Parathyroid adenoma (tissue), 2 donors: Measurements from ENCODE around the gene FMO3.

Experiments
- H2AFZ ChIP-seq: fragments of 300-600 bp; sonication (generic); one replicate; pipeline ENCODE4 v1.7.0; 2017; ENCODE audit warnings: antibody characterized with exemption, mild to moderate bottlenecking
- H3K27ac ChIP-seq: fragments of 300-600 bp; sonication (generic); one replicate; pipeline ENCODE4 v1.7.0; 2017
- H3K27me3 ChIP-seq: fragments of 300-600 bp; sonication (generic); one replicate; pipeline ENCODE4 v1.7.0; 2017; ENCODE audit warnings: low read length; ENCODE audit not compliant: control insufficient read depth, insufficient read depth
- H3K36me3 ChIP-seq: fragments of 300-600 bp; sonication (generic); one replicate; pipeline ENCODE4 v1.7.0; 2017; ENCODE audit warnings: low read length; ENCODE audit not compliant: control insufficient read depth, insufficient read depth
- H3K4me1 ChIP-seq: fragments of 300-600 bp; sonication (generic); one replicate; pipeline ENCODE4 v1.7.0; 2017; ENCODE audit warnings: control low read depth
- H3K4me2 ChIP-seq: fragments of 300-600 bp; sonication (generic); one replicate; pipeline ENCODE4 v1.7.0; 2017; ENCODE audit warnings: low read length
- H3K4me3 ChIP-seq: fragments of 300-600 bp; sonication (generic); one replicate; pipeline ENCODE4 v1.7.0; 2017; ENCODE audit warnings: low read depth, low read length
- H3K79me2 ChIP-seq: fragments of 300-600 bp; sonication (generic); one replicate; pipeline ENCODE4 v1.7.0; 2017; ENCODE audit warnings: control low read depth
- H3K9ac ChIP-seq: fragments of 300-600 bp; sonication (generic); one replicate; pipeline ENCODE4 v1.7.0; 2017; ENCODE audit warnings: mild to moderate bottlenecking
- H3K9me3 ChIP-seq: fragments of 300-600 bp; sonication (generic); one replicate; pipeline ENCODE4 v1.7.0; 2017; ENCODE audit warnings: low read length; ENCODE audit not compliant: control insufficient read depth
- TF ChIP-seq, protein P1 (sequence below): fragments of 300-600 bp; sonication (generic); IDR thresholded peaks from one replicate; pipeline ENCODE4 v1.7.0; 2017; ENCODE audit warnings: antibody characterized with exemption, mild to moderate bottlenecking
- donor health status: primary hyperparathyroidism.

Gene FMO3

GRCh38 chr1:171090604-171091003, at the start of gene FMO3:
Gene FMO3 (plus strand): TSS chr1:171090905. CDS start chr1:171092659, 1,754 bp downstream.
- TF ChIP-seq, protein P1, sequence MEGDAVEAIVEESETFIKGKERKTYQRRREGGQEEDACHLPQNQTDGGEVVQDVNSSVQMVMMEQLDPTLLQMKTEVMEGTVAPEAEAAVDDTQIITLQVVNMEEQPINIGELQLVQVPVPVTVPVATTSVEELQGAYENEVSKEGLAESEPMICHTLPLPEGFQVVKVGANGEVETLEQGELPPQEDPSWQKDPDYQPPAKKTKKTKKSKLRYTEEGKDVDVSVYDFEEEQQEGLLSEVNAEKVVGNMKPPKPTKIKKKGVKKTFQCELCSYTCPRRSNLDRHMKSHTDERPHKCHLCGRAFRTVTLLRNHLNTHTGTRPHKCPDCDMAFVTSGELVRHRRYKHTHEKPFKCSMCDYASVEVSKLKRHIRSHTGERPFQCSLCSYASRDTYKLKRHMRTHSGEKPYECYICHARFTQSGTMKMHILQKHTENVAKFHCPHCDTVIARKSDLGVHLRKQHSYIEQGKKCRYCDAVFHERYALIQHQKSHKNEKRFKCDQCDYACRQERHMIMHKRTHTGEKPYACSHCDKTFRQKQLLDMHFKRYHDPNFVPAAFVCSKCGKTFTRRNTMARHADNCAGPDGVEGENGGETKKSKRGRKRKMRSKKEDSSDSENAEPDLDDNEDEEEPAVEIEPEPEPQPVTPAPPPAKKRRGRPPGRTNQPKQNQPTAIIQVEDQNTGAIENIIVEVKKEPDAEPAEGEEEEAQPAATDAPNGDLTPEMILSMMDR, result no peak
- no peaks in the 10 kb centered on the region for H3K79me2 ChIP-seq
- no peak within 1 kb of the TSS for H3K9ac ChIP-seq
- H3K36me3 ChIP-seq, result no peaks in the 10 kb centered on the region
- no peaks in the 10 kb centered on the region for H3K27me3 ChIP-seq
- no peak within 1 kb of the TSS for H3K27ac ChIP-seq
- H3K9me3 ChIP-seq, result no peaks in the 10 kb centered on the region
- no peaks in the 10 kb centered on the region for H3K4me1 ChIP-seq
- no peak within 1 kb of the TSS for H2AFZ ChIP-seq
- no peak within 1 kb of the TSS for H3K4me3 ChIP-seq
- H3K4me2 ChIP-seq, result no peak within 1 kb of the TSS

DNA sequence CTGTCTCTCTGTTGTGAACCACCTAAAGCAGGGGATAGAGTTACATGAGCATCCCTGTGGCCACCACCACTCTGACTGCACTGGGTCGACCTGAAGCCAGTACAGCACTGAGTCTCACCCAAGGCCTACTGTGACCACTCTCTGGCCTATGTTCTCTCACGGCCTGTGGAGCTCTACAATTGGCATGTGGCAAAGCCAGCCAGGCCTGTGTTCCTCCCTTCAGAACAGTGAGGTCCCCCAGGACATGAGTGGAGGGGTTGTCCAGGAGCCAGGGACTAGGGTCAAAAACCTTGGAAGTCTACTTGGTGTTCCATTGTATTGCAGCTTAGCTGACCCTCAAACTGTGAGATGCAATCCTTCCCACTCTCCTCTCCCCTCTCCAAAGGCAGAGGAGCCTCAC, 42.7 kb upstream of the FMO3 start:
- Histone ChIP-seq H3K9ac (no peak overlapping the region), H3K4me2 (no peak overlapping the region), H3K4me3 (no peak overlapping the region), H3K36me3 (no peaks in the 10 kb centered on the region), H3K27me3 (peaks cover 4% of the 10 kb centered on the region), H3K27ac (no peak overlapping the region), H2AFZ (no peak overlapping the region), H3K9me3 (no peaks in the 10 kb centered on the region), H3K79me2 (no peaks in the 10 kb centered on the region), H3K4me1 (no peaks in the 10 kb centered on the region)
- TF ChIP-seq, protein P1, result no peak

GRCh38 chr1:171052977-171053376, 37.7 kb upstream of the FMO3 start:
- Histone ChIP-seq H3K4me1 (no peaks in the 10 kb centered on the region), H2AFZ (no peak overlapping the region), H3K9ac (no peak overlapping the region), H3K27ac (no peak overlapping the region), H3K4me3 (no peak overlapping the region), H3K27me3 (peaks cover 4% of the 10 kb centered on the region), H3K9me3 (no peaks in the 10 kb centered on the region), H3K4me2 (no peak overlapping the region), H3K36me3 (no peaks in the 10 kb centered on the region), H3K79me2 (no peaks in the 10 kb centered on the region)
- TF ChIP-seq, protein P1, result no peak

GRCh38 chr1:171055966-171056643, 34.6 kb upstream of the FMO3 start:
- Histone ChIP-seq H3K4me2 (no peak overlapping the region), H2AFZ (no peak overlapping the region)

More at GRCh38 chr1:171055966-171056643, 34.6 kb upstream of the FMO3 start:
- Histone ChIP-seq H3K4me1 (no peaks in the 10 kb centered on the region), H3K4me3 (no peak overlapping the region), H3K27me3 (peaks cover 4% of the 10 kb centered on the region), H3K9me3 (no peaks in the 10 kb centered on the region), H3K9ac (no peak overlapping the region), H3K36me3 (no peaks in the 10 kb centered on the region), H3K27ac (no peak overlapping the region), H3K79me2 (no peaks in the 10 kb centered on the region)
- TF ChIP-seq, protein P1, result no peak
